Common myeloid progenitor, CD34-positive (primary cell): ENCODE measurements around the gene OSCP1.
"Not testable (repeated sequence)": the region's sequence is repeated elsewhere in the genome, so short reads cannot be mapped to it uniquely, and the experiment has no call there.

Experiments used
- CTCF ChIA-PET: fragments of 350-600 bp; sonication (Branson Sonifier 250); formaldehyde crosslinking; loops from one replicate; lab custom pipeline; 2021; ENCODE audit warnings: antibody characterized with exemption; lab: Charles Lee
- POLR2A ChIA-PET: fragments of 350-600 bp; sonication (Branson Sonifier 250); formaldehyde crosslinking; loops from one replicate; lab custom pipeline; 2021; ENCODE audit warnings: antibody characterized with exemption; lab: Charles Lee
- DNase-seq, 3 donors: peaks; one replicate each; pipeline versions ENCODE4 v3.0.0 to v3.0.0-alpha.2; 2013
- H3K27ac ChIP-seq, 2 experiments: 1 replicate in 1 of 2; 2 replicates in 1 of 2; pipeline ENCODE4 v1.7.0; 2013; ENCODE audit warnings: inconsistent platforms in 2 of 2, low read length in 2 of 2, mild to moderate bottlenecking in 2 of 2, low read depth in 1 of 2, moderate library complexity in 1 of 2; ENCODE audit not compliant: severe bottlenecking in 2 of 2, insufficient read depth in 1 of 2, poor library complexity in 1 of 2
- H3K27me3 ChIP-seq, 5 experiments: replicated peaks in 2 of 5; 1 replicate in 3 of 5; 2 replicates in 2 of 5; pipeline versions ENCODE4 v1.6.1 to v1.7.0; 2013; ENCODE audit warnings: low read length in 4 of 5, mild to moderate bottlenecking in 2 of 5, moderate library complexity in 2 of 5, inconsistent platforms in 1 of 5; ENCODE audit not compliant: insufficient read depth in 5 of 5, control insufficient read depth in 4 of 5
- H3K36me3 ChIP-seq, 4 experiments: 1 replicate in 2 of 4; 2 replicates in 2 of 4; pipeline versions ENCODE4 v1.6.1 to v1.7.0; 2013; ENCODE audit warnings: low read length in 3 of 4, control low read depth in 1 of 4, mild to moderate bottlenecking in 1 of 4; ENCODE audit not compliant: control insufficient read depth in 4 of 4, insufficient read depth in 4 of 4
- H3K4me1 ChIP-seq, 4 experiments: 1 replicate in 3 of 4; 2 replicates in 1 of 4; pipeline versions ENCODE4 v1.6.1 to v1.7.1; 2013; ENCODE audit warnings: low read length in 3 of 4, mild to moderate bottlenecking in 3 of 4, control low read depth in 1 of 4, inconsistent platforms in 1 of 4, moderate library complexity in 1 of 4; ENCODE audit not compliant: control insufficient read depth in 4 of 4, insufficient read depth in 4 of 4; ENCODE audit errors: control extremely low read depth in 1 of 4
- H3K4me3 ChIP-seq, 7 experiments: 1 replicate in 4 of 7; 2 replicates in 3 of 7; pipeline versions ENCODE4 v1.5.1 to v1.7.0; 2013; ENCODE audit warnings: mild to moderate bottlenecking in 7 of 7, low read length in 6 of 7, moderate library complexity in 6 of 7, inconsistent platforms in 2 of 7, low read depth in 2 of 7, control low read depth in 1 of 7; ENCODE audit not compliant: insufficient read depth in 4 of 7, control insufficient read depth in 1 of 7; ENCODE audit errors: extremely low read depth in 1 of 7
- H3K9me3 ChIP-seq, 5 experiments: 1 replicate in 4 of 5; 2 replicates in 1 of 5; pipeline versions ENCODE4 v1.6.1 to v1.7.1; 2013; ENCODE audit warnings: low read length in 4 of 5, mild to moderate bottlenecking in 2 of 5, inconsistent platforms in 1 of 5, low read depth in 1 of 5, moderate library complexity in 1 of 5; ENCODE audit not compliant: control insufficient read depth in 4 of 5, insufficient read depth in 2 of 5; ENCODE audit errors: control extremely low read depth in 1 of 5
- WGBS: methylation state at CpG from one replicate; pipeline ENCODE4 v1.1.5; 2013; ENCODE audit not compliant: insufficient coverage; 5-methylcytosine and 5-hydroxymethylcytosine counted together

Gene OSCP1

GRCh38 chr1:36487906-36488305, 37.7 kb upstream of the OSCP1 start:
- no peaks in the 10 kb centered on the region for H3K36me3 ChIP-seq
- ChIA-PET POLR2A (no interaction called here), CTCF (interaction anchor here (2.3 kb wide), 1 partner anchor 13 kb away, joined by 6 read pairs; no protein-coding TSS in a partner anchor)
- no peaks in the 10 kb centered on the region for H3K27me3 ChIP-seq
- 100% methylated on average over 2 of the region's 3 CpGs for WGBS
- no peaks in the 10 kb centered on the region for H3K9me3 ChIP-seq
- no peak overlapping the region for H3K4me3 ChIP-seq
- H3K27ac ChIP-seq: no peak overlapping the region
- peaks cover 4 to 46% (median 29%) of the 10 kb centered on the region in 4 experiments for H3K4me1 ChIP-seq
- DNase-seq: no peak

- H3K9me3 ChIP-seq, H3K36me3 ChIP-seq, H3K4me3 ChIP-seq, DNase-seq, POLR2A ChIA-PET, H3K27me3 ChIP-seq, H3K27ac ChIP-seq: not testable (repeated sequence)
- WGBS: 100% methylated on average over 5 of the region's 9 CpGs
- CTCF ChIA-PET: interaction anchor here (1.6 to 2.3 kb wide), 2 partner anchors 12 to 29 kb away, joined by 5 to 6 read pairs; no protein-coding TSS in a partner anchor
- H3K4me1 ChIP-seq: peaks cover 4 to 46% (median 29%) of the 10 kb centered on the region in 4 experiments
Observed at GRCh38 chr1:36487336-36487725, 37.1 kb upstream of the OSCP1 start.

GRCh38 chr1:36486439-36487335, 36.4 kb upstream of the OSCP1 start:
- WGBS: 77% methylated on average over 16 of the region's 17 CpGs
- no peaks in the 10 kb centered on the region for H3K9me3 ChIP-seq
- H3K4me1 ChIP-seq: peaks cover 4 to 46% (median 29%) of the 10 kb centered on the region in 4 experiments
- no peak overlapping the region for H3K27ac ChIP-seq
- ChIA-PET POLR2A (no interaction called here), CTCF (interaction anchor here (1.0 to 2.3 kb wide), 3 partner anchors 11 to 30 kb away, joined by 3 to 6 read pairs (median 5); no protein-coding TSS in a partner anchor)
- H3K36me3 ChIP-seq: no peaks in the 10 kb centered on the region
- H3K27me3 ChIP-seq: no peaks in the 10 kb centered on the region
- no peak overlapping the region for H3K4me3 ChIP-seq
- peak; percentile 28 to 83 (median 80) for DNase-seq

- no peak for DNase-seq
- peaks cover 0 to 2% (median 0%) of the 10 kb centered on the region in 4 experiments for H3K36me3 ChIP-seq
- no peak overlapping the region for H3K4me3 ChIP-seq
- no peak overlapping the region for H3K27ac ChIP-seq
- ChIA-PET CTCF (interaction anchor here (1.0 to 2.3 kb wide), 3 partner anchors 11 to 31 kb away, joined by 3 to 6 read pairs (median 5); no protein-coding TSS in a partner anchor), POLR2A (no interaction called here)
- H3K4me1 ChIP-seq: peaks cover 7 to 52% (median 35%) of the 10 kb centered on the region in 4 experiments
- no peaks in the 10 kb centered on the region for H3K27me3 ChIP-seq
- no CpG with 5 or more reads among the region's 2 CpGs for WGBS
- H3K9me3 ChIP-seq: no peaks in the 10 kb centered on the region
Observed at GRCh38 chr1:36486093-36486438, 35.8 kb upstream of the OSCP1 start.

GRCh38 chr1:36484099-36484498, 33.8 kb upstream of the OSCP1 start:
- 94% methylated on average over 2 of the region's 2 CpGs for WGBS
- Histone ChIP-seq H3K36me3 (peaks cover 3 to 21% (median 11%) of the 10 kb centered on the region in 4 experiments), H3K9me3 (no peaks in the 10 kb centered on the region), H3K4me1 (peaks cover 7 to 68% (median 46%) of the 10 kb centered on the region in 4 experiments), H3K27ac (no peak overlapping the region), H3K27me3 (no peaks in the 10 kb centered on the region), H3K4me3 (no peak overlapping the region)
- ChIA-PET POLR2A (no interaction called here), CTCF (interaction anchor here (1.0 kb wide), 1 partner anchor 25 kb away, joined by 3 read pairs; no protein-coding TSS in a partner anchor)
- no peak for DNase-seq

GRCh38 chr1:36482724-36483388, 32.6 kb upstream of the OSCP1 start, which contains the start of gene CSF3R:
TSS of gene CSF3R (minus strand) at chr1:36482913. CDS start at chr1:36479496, 3,417 bp downstream.
- Histone ChIP-seq H3K4me1 (peaks cover 7 to 63% (median 43%) of the 10 kb centered on the region in 4 experiments), H3K27ac (peak within 1 kb of the TSS; percentile 74 to 81), H3K27me3 (no peaks in the 10 kb centered on the region), H3K4me3 (peak within 1 kb of the TSS; percentile 18 to 81 (median 70)), H3K9me3 (no peaks in the 10 kb centered on the region), H3K36me3 (peaks cover 5 to 28% (median 17%) of the 10 kb centered on the region in 4 experiments)
- peak; percentile 55 to 87 (median 80) for DNase-seq
- 13% methylated on average over 8 of the region's 13 CpGs for WGBS
- POLR2A ChIA-PET: interaction anchor here (0.7 kb wide), 1 partner anchor 9 kb away, joined by 3 read pairs; no protein-coding TSS in a partner anchor
- CTCF ChIA-PET: interaction anchor here (0.7 to 3.1 kb wide), 4 partner anchors 19 to 67 kb away, joined by 3 to 17 read pairs (median 4); partner anchors contain the start of gene MRPS15
